ENCODE measurements around the gene UCHL3.

UCHL3 gene

GRCh38 chr13:75643182-75643581 is 93.6 kb downstream of the UCHL3 start:
- H3K27me3 ChIP-seq (ENCODE audit: insufficient read depth, low read length) = no peaks in the 10 kb centered on the region
- H3K27ac ChIP-seq (ENCODE audit: low read depth, low read length, poor library complexity, severe bottlenecking) = no peak overlapping the region
- H4K20me1 ChIP-seq (ENCODE audit: insufficient read depth, low read length) = no peaks in the 10 kb centered on the region
- H3K79me2 ChIP-seq (ENCODE audit: insufficient read depth, low read length) = peaks cover 18% of the 10 kb centered on the region
- TF ChIP-seq CTCF (IDR thresholded peaks at IDR 0.05; ENCODE audit: low read length) (no peak), EZH2 (IDR thresholded peaks at IDR 0.05; ENCODE audit: borderline replicate concordance, low read length) (no peak)
- H2AFZ ChIP-seq (ENCODE audit: low read length) = no peak overlapping the region
- no peak overlapping the region for H3K4me3 ChIP-seq (ENCODE audit: low read depth, low read length, poor library complexity, severe bottlenecking)
- peaks cover 52% of the 10 kb centered on the region for H3K4me1 ChIP-seq (ENCODE audit: insufficient read depth, low read length, severe bottlenecking)
- H3K9me2 ChIP-seq (ENCODE audit: low read depth, low read length) = no peaks in the 10 kb centered on the region
- no peaks in the 10 kb centered on the region for H3F3A ChIP-seq (ENCODE audit: insufficient read depth, low read length)
- no peaks in the 10 kb centered on the region for H3K9me3 ChIP-seq (ENCODE audit: low read length)
- no peak overlapping the region for H3K4me2 ChIP-seq (ENCODE audit: low read length)
- no peak overlapping the region for H3K9ac ChIP-seq (ENCODE audit: low read length)
- peaks cover 15% of the 10 kb centered on the region for H3K36me3 ChIP-seq (ENCODE audit: insufficient read depth, low read length)

GRCh38 chr13:75643693-75644092 is 94.1 kb downstream of the UCHL3 start:
- Histone ChIP-seq H3K79me2 (ENCODE audit: insufficient read depth, low read length) (peaks cover 13% of the 10 kb centered on the region), H3K4me1 (ENCODE audit: insufficient read depth, low read length, severe bottlenecking) (peaks cover 47% of the 10 kb centered on the region), H3F3A (ENCODE audit: insufficient read depth, low read length) (no peaks in the 10 kb centered on the region), H3K9me2 (ENCODE audit: low read depth, low read length) (no peaks in the 10 kb centered on the region), H3K9ac (ENCODE audit: low read length) (no peak overlapping the region), H3K27me3 (ENCODE audit: insufficient read depth, low read length) (no peaks in the 10 kb centered on the region), H2AFZ (ENCODE audit: low read length) (no peak overlapping the region), H3K9me3 (ENCODE audit: low read length) (no peaks in the 10 kb centered on the region), H3K27ac (ENCODE audit: low read depth, low read length, poor library complexity, severe bottlenecking) (no peak overlapping the region), H3K4me2 (ENCODE audit: low read length) (no peak overlapping the region), H3K36me3 (ENCODE audit: insufficient read depth, low read length) (peaks cover 20% of the 10 kb centered on the region), H3K4me3 (ENCODE audit: low read depth, low read length, poor library complexity, severe bottlenecking) (no peak overlapping the region), H4K20me1 (ENCODE audit: insufficient read depth, low read length) (no peaks in the 10 kb centered on the region)
- TF ChIP-seq CTCF (IDR thresholded peaks at IDR 0.05; ENCODE audit: low read length) (no peak), EZH2 (IDR thresholded peaks at IDR 0.05; ENCODE audit: borderline replicate concordance, low read length) (no peak)

GRCh38 chr13:75645141-75645540 is 95.5 kb downstream of the UCHL3 start:
- Histone ChIP-seq H3K9me2 (ENCODE audit: low read depth, low read length) (no peaks in the 10 kb centered on the region), H3K79me2 (ENCODE audit: insufficient read depth, low read length) (no peaks in the 10 kb centered on the region; the same call in 1 of the 2 replicates), H3F3A (ENCODE audit: insufficient read depth, low read length) (no peaks in the 10 kb centered on the region), H3K27me3 (ENCODE audit: insufficient read depth, low read length) (no peaks in the 10 kb centered on the region), H3K4me2 (ENCODE audit: low read length) (no peak overlapping the region), H3K4me3 (ENCODE audit: low read depth, low read length, poor library complexity, severe bottlenecking) (no peak overlapping the region), H3K9ac (ENCODE audit: low read length) (no peak overlapping the region), H3K4me1 (ENCODE audit: insufficient read depth, low read length, severe bottlenecking) (peaks cover 33% of the 10 kb centered on the region), H4K20me1 (ENCODE audit: insufficient read depth, low read length) (no peaks in the 10 kb centered on the region), H2AFZ (ENCODE audit: low read length) (no peak overlapping the region), H3K36me3 (ENCODE audit: insufficient read depth, low read length) (peaks cover 21% of the 10 kb centered on the region; the same call in 1 of the 2 replicates), H3K27ac (ENCODE audit: low read depth, low read length, poor library complexity, severe bottlenecking) (no peak overlapping the region), H3K9me3 (ENCODE audit: low read length) (no peaks in the 10 kb centered on the region)
- TF ChIP-seq CTCF (IDR thresholded peaks at IDR 0.05; ENCODE audit: low read length) = no peak
